Stomach (tissue), 9 donors: Measurements from ENCODE around the gene LACTB. TPM values are rescaled to one million over a fixed set of nuclear protein-coding genes. Genes with fewer than 3 reads are reported as not detected.

ENCODE experiments used
- DNase-seq, 2 donors: peaks; one replicate each; pipeline versions ENCODE4 v3.0.0 to v3.0.0-alpha.2; 2013 to 2019
- H3K27ac ChIP-seq, 5 donors: fragments of 200-600 bp in 4 of 5; sonication (generic) in 4 of 5; one replicate each; pipeline ENCODE4 v1.5.1; 2013 to 2019; ENCODE audit warnings: mild to moderate bottlenecking in 1 of 5, moderate library complexity in 1 of 5
- H3K27me3 ChIP-seq, 3 donors: fragments of 200-600 bp; sonication (generic); one replicate each; pipeline ENCODE4 v1.5.1; 2017 to 2019; ENCODE audit warnings: mixed run types in 1 of 3
- H3K36me3 ChIP-seq, 4 donors: fragments of 200-600 bp; sonication (generic); 1 replicate in 3 of 4; 2 replicates in 1 of 4; pipeline ENCODE4 v1.5.1; 2016 to 2019
- H3K4me1 ChIP-seq, 4 donors: fragments of 200-600 bp; sonication (generic); one replicate each; pipeline ENCODE4 v1.5.1; 2016 to 2019
- H3K4me3 ChIP-seq, 4 donors: fragments of 200-600 bp; sonication (generic) in 3 of 4; one replicate each; pipeline ENCODE4 v1.5.1; 2016 to 2019; ENCODE audit warnings: mild to moderate bottlenecking in 1 of 4
- H3K9me3 ChIP-seq, 4 donors: fragments of 200-600 bp; sonication (generic); one replicate each; pipeline ENCODE4 v1.5.1; 2016 to 2019
- CTCF ChIP-seq, 7 experiments: fragments of 450-650 bp in 4 of 7; fragments of 200-600 bp in 3 of 7; sonication (generic) in 3 of 7; IDR thresholded peaks; one replicate each; pipeline ENCODE4 v1.5.1; 2016 to 2019; ENCODE audit warnings: antibody characterized with exemption in 7 of 7, control low read depth in 2 of 7, mild to moderate bottlenecking in 1 of 7
- EP300 ChIP-seq: sonication (generic); formaldehyde crosslinking; IDR thresholded peaks from one replicate; pipeline ENCODE4 v1.6.1; 2017; ENCODE audit warnings: antibody characterized with exemption
- POLR2A ChIP-seq, 4 donors: fragments of 450-650 bp; IDR thresholded peaks; one replicate each; pipeline ENCODE4 v1.6.1; 2016; ENCODE audit warnings: antibody characterized with exemption in 4 of 4, control low read depth in 2 of 4, mild to moderate bottlenecking in 1 of 4, moderate library complexity in 1 of 4
- POLR2AphosphoS5 ChIP-seq, 3 donors: sonication (generic); formaldehyde crosslinking; IDR thresholded peaks; one replicate each; pipeline ENCODE4 v1.6.1; 2016; ENCODE audit warnings: antibody characterized with exemption in 3 of 3
- WGBS, 5 donors: extraction: QIAGEN DNeasy Blood & Tissue Kit in 3 of 5; methylation state at CpG; one replicate each; pipeline versions ENCODE4 v1.1.5 to v1.1.7; 2013 to 2018; 5-methylcytosine and 5-hydroxymethylcytosine counted together
- intact Hi-C: fragments of 100-400 bp; cut with DNase I; formaldehyde crosslinking; loops from one replicate; pipeline ENCODE4 v1.15.1; 2023; ENCODE audit warnings: low total_unique reads
- polyA plus RNA-seq, 3 donors: library from polyadenylated mRNA; stranded (reverse); fragments of 200-250 nt; gene quantifications; one replicate each; pipeline ENCODE4 v1.2.3, GENCODE V29; 2013
- total RNA-seq, 5 donors: library from RNA; depleted of rRNA; stranded (reverse); fragments of >200 nt; gene quantifications; one replicate each; pipeline versions ENCODE4 v1.1.0 to v1.2.3, GENCODE V29; 2014 to 2016
- donor health status: healthy with polysubstance abuse.
- donor health status: Bipolar disorder and iron deficiency.
- donor health status: healthy.

Gene LACTB
- total and polyA plus RNA-seq, 8 donors: 1.2 to 30.8 (median 11.1) TPM

GRCh38 chr15:63169788-63170187 is 48.1 kb downstream of the LACTB start:
- no peak for TF ChIP-seq POLR2AphosphoS5 (IDR thresholded peaks at IDR 0.05)
- no peak for TF ChIP-seq EP300
- TF ChIP-seq CTCF (IDR thresholded peaks at IDR 0.05): no peak
- intact Hi-C loops: no loop called here
- no peak overlapping the region for H3K4me3 ChIP-seq
- H3K27me3 ChIP-seq: no peaks in the 10 kb centered on the region
- H3K27ac ChIP-seq: no peak overlapping the region
- H3K9me3 ChIP-seq: no peaks in the 10 kb centered on the region
- no peak for DNase-seq
- H3K4me1 ChIP-seq: no peaks in the 10 kb centered on the region
- 73 to 85% (median 81%) methylated on average over 2 of the region's 2 CpGs for WGBS, 5 donors
- H3K36me3 ChIP-seq: no peaks in the 10 kb centered on the region

GRCh38 chr15:63172376-63172775 is 50.7 kb downstream of the LACTB start:
- TF ChIP-seq POLR2AphosphoS5 (IDR thresholded peaks at IDR 0.05): no peak
- TF ChIP-seq EP300: no peak
- TF ChIP-seq POLR2A (IDR thresholded peaks at IDR 0.05): no peak
- no peak for TF ChIP-seq CTCF (IDR thresholded peaks at IDR 0.05)
- 88 to 97% (median 92%) methylated on average over 5 of the region's 5 CpGs for whole genome bisulfite sequencing, 5 donors
- no peaks in the 10 kb centered on the region for H3K4me1 ChIP-seq
- no peaks in the 10 kb centered on the region for H3K9me3 ChIP-seq
- no peak overlapping the region for H3K4me3 ChIP-seq
- intact Hi-C loops: no loop called here
- no peaks in the 10 kb centered on the region for H3K36me3 ChIP-seq
- no peak for DNase-seq
- no peak overlapping the region for H3K27ac ChIP-seq
- no peaks in the 10 kb centered on the region for H3K27me3 ChIP-seq

- intact Hi-C loops: no loop called here
These were observed 51.3 kb downstream of the LACTB start for GRCh38 chr15:63172851-63173451.

GRCh38 chr15:63176302-63176701 is 54.6 kb downstream of the LACTB start:
- WGBS, 5 donors: 95 to 100% (median 97%) methylated on average over 3 of the region's 3 CpGs
- Histone ChIP-seq H3K36me3 (no peaks in the 10 kb centered on the region), H3K4me1 (peaks cover 0 to 3% (median 0%) of the 10 kb centered on the region in 4 donors), H3K9me3 (no peaks in the 10 kb centered on the region), H3K27ac (no peak overlapping the region), H3K4me3 (no peak overlapping the region), H3K27me3 (no peaks in the 10 kb centered on the region)
- intact Hi-C loops: no loop called here
- TF ChIP-seq EP300: no peak
- no peak for TF ChIP-seq POLR2A (IDR thresholded peaks at IDR 0.05)
- TF ChIP-seq CTCF (IDR thresholded peaks at IDR 0.05): no peak
- DNase-seq: no peak

More at GRCh38 chr15:63172851-63173451, 51.3 kb downstream of the LACTB start:
- DNase-seq: no peak
- Histone ChIP-seq H3K27me3 (no peaks in the 10 kb centered on the region), H3K36me3 (no peaks in the 10 kb centered on the region), H3K4me1 (peaks cover 0 to 2% (median 0%) of the 10 kb centered on the region in 4 donors), H3K9me3 (no peaks in the 10 kb centered on the region), H3K27ac (no peak overlapping the region), H3K4me3 (no peak overlapping the region)
- TF ChIP-seq POLR2A (IDR thresholded peaks at IDR 0.05) (no peak), CTCF (IDR thresholded peaks at IDR 0.05) (no peak), POLR2AphosphoS5 (IDR thresholded peaks at IDR 0.05) (no peak), EP300 (no peak)
- 78 to 85% (median 83%) methylated on average over 3 of the region's 3 CpGs for WGBS, 5 donors
